Activated T-cell treated with anti-CD3 and anti-CD28 coated beads for 24 hours (primary cell): ENCODE data around the gene GPR107.

Source experiments
- DNase-seq: peaks from one replicate; pipeline ENCODE4 v3.0.0-alpha.2; 2020; ENCODE audit warnings: low read depth

The GPR107 gene

DNA sequence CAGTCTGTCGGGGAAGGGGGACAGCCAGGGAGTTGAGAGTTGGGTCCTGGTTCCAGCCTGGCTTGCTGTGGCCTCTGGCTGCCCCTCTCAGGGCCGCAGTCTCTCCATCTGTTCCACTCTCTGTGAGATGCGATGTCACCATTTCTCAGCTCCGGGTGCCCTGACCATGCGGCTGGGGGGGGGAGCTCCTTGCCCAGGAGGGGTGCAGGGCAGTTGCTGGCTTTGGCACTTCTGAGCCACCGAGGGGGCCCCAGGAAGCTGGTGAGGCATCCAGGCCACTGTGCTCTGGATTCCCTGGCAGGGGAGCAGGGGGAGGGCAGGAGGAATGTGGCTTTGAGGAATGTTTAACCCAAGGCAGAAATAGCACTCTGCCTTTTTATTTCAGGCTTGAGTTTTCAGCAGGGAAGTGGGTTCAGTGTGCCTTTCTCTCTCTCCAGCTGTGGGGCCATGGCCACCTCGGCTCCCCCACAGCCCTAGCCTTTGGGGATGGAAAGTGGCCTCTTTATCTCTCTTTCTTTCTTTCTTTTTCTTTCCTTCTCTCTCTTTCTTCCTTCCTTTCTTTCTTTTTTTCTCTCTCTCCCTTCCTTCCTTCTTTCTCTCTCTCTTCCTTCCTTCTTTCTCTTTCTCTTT is 129.5 kb downstream of the GPR107 start:
- no peak for DNase-seq

DNA sequence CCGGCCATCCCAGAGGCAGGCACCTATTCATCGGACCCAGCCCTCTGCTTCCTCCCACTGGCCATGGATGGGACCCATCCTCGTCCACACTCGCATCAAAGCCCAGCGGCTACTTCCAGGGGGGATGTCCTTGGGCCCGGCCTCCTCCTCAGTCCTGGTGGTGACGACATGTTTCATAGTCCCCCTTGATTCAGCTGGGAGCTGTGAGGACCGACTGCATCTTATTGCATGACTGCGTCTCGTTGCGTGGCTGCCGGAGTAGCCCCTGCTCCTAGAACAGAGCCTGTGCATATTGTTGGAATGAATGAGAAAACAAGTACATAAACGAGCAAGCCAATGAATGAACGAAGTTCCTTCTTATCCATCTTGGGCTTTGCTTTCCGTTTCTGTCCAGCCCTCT is 131.3 kb downstream of the GPR107 start:
- no peak for DNase-seq

- no peak for DNase-seq
Measured at GRCh38 chr9:130185490-130186031, 131.9 kb downstream of the GPR107 start.

DNA sequence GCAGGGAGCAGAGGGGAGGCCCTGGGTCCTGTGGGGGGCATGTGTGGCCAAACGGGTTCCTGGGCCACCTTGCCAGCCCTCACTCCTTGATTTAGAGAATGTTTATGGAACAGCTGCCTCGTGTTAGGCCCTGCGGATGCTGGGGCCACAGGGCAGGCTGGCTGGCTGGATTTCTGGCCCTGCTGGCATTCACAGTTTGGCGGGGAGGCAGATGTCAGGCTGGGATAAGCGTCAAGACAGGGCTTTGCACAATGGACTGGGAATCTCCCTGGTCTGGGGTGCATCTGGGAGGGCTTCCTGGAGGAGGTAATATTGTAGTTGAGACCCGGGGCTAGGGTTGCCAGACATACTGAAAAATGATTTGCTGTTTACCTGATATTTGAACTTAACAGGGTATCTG is 132.3 kb downstream of the GPR107 start:
- DNase-seq: no peak

GRCh38 chr9:130186839-130187522 is 133.3 kb downstream of the GPR107 start:
- DNase-seq: no peak

DNA sequence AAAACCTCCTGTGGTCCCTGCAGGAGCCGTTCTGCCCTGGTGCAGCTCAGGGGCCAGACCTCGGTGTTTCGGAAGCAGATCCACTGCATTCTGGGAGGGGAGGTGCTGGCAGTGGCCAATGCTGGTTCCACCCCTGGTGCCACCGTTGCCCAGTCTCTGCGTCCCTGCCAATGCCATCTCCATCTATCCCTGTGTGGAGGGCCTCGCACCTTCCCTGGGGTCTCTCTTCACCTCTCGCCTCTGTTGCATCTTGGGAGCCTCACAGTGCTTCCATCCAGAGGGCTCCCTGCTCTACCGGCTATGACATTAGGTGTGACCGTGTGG is 133.8 kb downstream of the GPR107 start:
- DNase-seq: no peak

- no peak for DNase-seq
Measured at GRCh38 chr9:130188860-130189481, 135.3 kb downstream of the GPR107 start.
